Measurements from ENCODE around the gene COL9A1. TPM values are rescaled to one million over a fixed set of nuclear protein-coding genes. Genes with fewer than 3 reads are reported as not detected.

Gene COL9A1
- total and polyA plus RNA-seq, 9 of the 15 experiments (the other 6 are each of a cell fraction or from before 2014, with no cell fraction given), result 0.01 to 0.13 (median 0.06) TPM; not detected in 1

GRCh38 chr6:70172252-70172651 lies 130.6 kb downstream of the COL9A1 start:
- CTCF ChIA-PET (ENCODE audit: low intra/inter-chr PET ratio), result no interaction called here
- Histone ChIP-seq H3K27ac (ENCODE audit: extremely low read depth, low read depth, low read length) (no peak overlapping the region), H3K27me3 (ENCODE audit: control insufficient read depth in 2 of 2, insufficient read depth in 2 of 2, low read length in 2 of 2) (no peaks in the 10 kb centered on the region; a peak in 2 of 5 replicates), H3K9me1 (ENCODE audit: control insufficient read depth, insufficient read depth, low read length) (no peaks in the 10 kb centered on the region), H3K9me3 (replicated peaks; ENCODE audit: control insufficient read depth, insufficient read depth, low read depth, low read length) (no peaks in the 10 kb centered on the region), H3K36me3 (ENCODE audit: control insufficient read depth, insufficient read depth, low read length) (no peaks in the 10 kb centered on the region), H4K20me1 (replicated peaks; ENCODE audit: control insufficient read depth, insufficient read depth, low read length) (no peaks in the 10 kb centered on the region), H2AFZ (ENCODE audit: low read depth, low read length) (no peak overlapping the region), H3K4me1 (replicated peaks in 1 of 2; ENCODE audit: control insufficient read depth in 2 of 2, insufficient read depth in 2 of 2, low read length in 2 of 2) (no peaks in the 10 kb centered on the region), H3K4me2 (ENCODE audit: insufficient read depth, low read length) (no peak overlapping the region), H3K9ac (ENCODE audit: insufficient read depth in 1 of 2, low read depth in 2 of 2, low read length in 2 of 2) (no peak overlapping the region), H3K4me3 (no peak overlapping the region), H3K79me2 (ENCODE audit: control insufficient read depth, insufficient read depth, low read length) (no peaks in the 10 kb centered on the region)
- POLR2A ChIA-PET, result no interaction called here
- TF ChIP-seq CHD2 (IDR thresholded peaks at IDR 0.05; ENCODE audit: low read depth, low read length), result no peak
- TF ChIP-seq ESRRB (CRISPR knock-in tag; IDR thresholded peaks at IDR 0.05; ENCODE audit: borderline replicate concordance), result no peak
- no peak for TF ChIP-seq TEAD2 (tag; IDR thresholded peaks at IDR 0.05)
- no peak for TF ChIP-seq CEBPB (tag; IDR thresholded peaks at IDR 0.05)
- TF ChIP-seq SUPT5H (IDR thresholded peaks at IDR 0.05), result no peak
- TF ChIP-seq PML (IDR thresholded peaks at IDR 0.05; ENCODE audit: low read length), result no peak
- WGBS (ENCODE audit: insufficient coverage, low coverage, missing lambda C conversion rate), result 0% methylated on average over 2 of the region's 2 CpGs
- ATAC-seq, result peak; percentile 39; the same call in 1 of the 3 replicates
- FAIRE-seq, result no peak
- in situ Hi-C loops (cut with MboI) (no loop called here), intact Hi-C loops (cut with micrococcal nuclease) (no loop called here)
- no TSS peak for BruUV-seq (replicated peaks)
- DNase-seq (ENCODE audit: extremely low read depth in 1 of 4, low spot score in 3 of 4), result no peak

DNA sequence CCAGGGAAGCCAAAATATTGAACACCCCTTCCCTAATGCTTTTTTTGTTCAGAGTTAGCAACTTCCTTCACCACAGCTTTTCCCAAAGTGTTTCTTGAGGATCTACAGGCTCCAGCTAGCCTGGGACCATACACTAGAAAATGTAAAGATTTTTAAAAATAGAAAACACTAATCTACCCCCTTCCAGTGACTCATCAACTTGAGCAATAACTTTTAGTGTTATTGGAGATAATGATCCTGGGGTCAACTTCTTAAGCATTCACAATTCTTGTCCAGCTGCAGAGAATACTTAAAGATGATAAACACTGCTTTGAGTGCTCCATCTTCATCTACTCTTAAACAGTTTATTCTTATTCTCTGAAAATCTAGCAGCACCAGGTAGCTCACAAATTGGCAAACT lies 131.6 kb downstream of the COL9A1 start:
- Histone ChIP-seq H3K36me3 (ENCODE audit: control insufficient read depth, insufficient read depth, low read length) (no peaks in the 10 kb centered on the region), H3K4me2 (ENCODE audit: insufficient read depth, low read length) (no peak overlapping the region), H2AFZ (ENCODE audit: low read depth, low read length) (no peak overlapping the region), H3K4me1 (replicated peaks in 1 of 2; ENCODE audit: control insufficient read depth in 2 of 2, insufficient read depth in 2 of 2, low read length in 2 of 2) (peaks cover 0 to under 1% of the 10 kb centered on the region in 2 experiments; a peak in 2 of 5 replicates), H3K27ac (ENCODE audit: extremely low read depth, low read depth, low read length) (no peak overlapping the region), H3K9me1 (ENCODE audit: control insufficient read depth, insufficient read depth, low read length) (no peaks in the 10 kb centered on the region), H3K27me3 (ENCODE audit: control insufficient read depth in 2 of 2, insufficient read depth in 2 of 2, low read length in 2 of 2) (no peaks in the 10 kb centered on the region; a peak in 2 of 5 replicates), H3K9ac (ENCODE audit: insufficient read depth in 1 of 2, low read depth in 2 of 2, low read length in 2 of 2) (no peak overlapping the region), H3K9me3 (replicated peaks; ENCODE audit: control insufficient read depth, insufficient read depth, low read depth, low read length) (no peaks in the 10 kb centered on the region), H3K79me2 (ENCODE audit: control insufficient read depth, insufficient read depth, low read length) (no peaks in the 10 kb centered on the region), H4K20me1 (replicated peaks; ENCODE audit: control insufficient read depth, insufficient read depth, low read length) (no peaks in the 10 kb centered on the region), H3K4me3 (no peak overlapping the region)
- ATAC-seq (no peak), FAIRE-seq (no peak), DNase-seq (ENCODE audit: extremely low read depth in 1 of 4, low spot score in 3 of 4) (no peak)
- peak; percentile 40; the same call in 1 of the 2 replicates for TF ChIP-seq FOSL1 (tag; conservative IDR thresholded peaks at IDR 0.05)
- no peak for TF ChIP-seq KAT8 (IDR thresholded peaks at IDR 0.05; ENCODE audit: low read depth)
- TF ChIP-seq JUND (IDR thresholded peaks at IDR 0.05; ENCODE audit: borderline replicate concordance, low read depth, low read length), result peak; percentile 32; the same call in 1 of the 2 replicates
- no peak for TF ChIP-seq JUND (tag; IDR thresholded peaks at IDR 0.05; ENCODE audit: borderline replicate concordance, low read depth, low read length)
- POLR2A ChIA-PET, result no interaction called here
- intact Hi-C loops (cut with micrococcal nuclease) (no loop called here), in situ Hi-C loops (cut with MboI) (no loop called here)
- BruUV-seq (replicated peaks), result no TSS peak
- CTCF ChIA-PET (ENCODE audit: low intra/inter-chr PET ratio), result no interaction called here

Data from K562 (cell line).